CD14-positive monocyte (primary cell): Measurements from ENCODE around the gene NUDT1. TPM values are rescaled to one million over a fixed set of nuclear protein-coding genes. Genes with fewer than 3 reads are reported as not detected.
A peak's percentile ranks its signal among the peaks of the same experiment; 100 is the strongest.

Experiments used
- DNase-seq, 3 donors: peaks; one replicate each; pipeline ENCODE4 v3.0.0-alpha.2; 2011 to 2022
- H2AFZ ChIP-seq: 2 replicates; pipeline ENCODE4 v1.6.0; 2012; ENCODE audit warnings: mild to moderate bottlenecking, low read depth, low read length, inconsistent platforms; ENCODE audit not compliant: insufficient read depth, poor library complexity, severe bottlenecking
- H3K27ac ChIP-seq, 2 donors: 1 replicate in 1 of 2; 2 replicates in 1 of 2; pipeline ENCODE4 v1.5.1; 2012 to 2013; ENCODE audit warnings: low read length in 2 of 2, control low read depth in 1 of 2, inconsistent platforms in 1 of 2, low read depth in 1 of 2, mild to moderate bottlenecking in 1 of 2
- H3K27me3 ChIP-seq, 2 donors: one replicate each; pipeline versions ENCODE4 v1.6.0 to v1.6.1; 2011 to 2013; ENCODE audit warnings: low read length in 2 of 2; ENCODE audit not compliant: control insufficient read depth in 2 of 2, insufficient read depth in 2 of 2
- H3K36me3 ChIP-seq, 2 donors: replicated peaks in 1 of 2; 1 replicate in 1 of 2; 2 replicates in 1 of 2; pipeline versions ENCODE4 v1.5.1 to v1.6.1; 2012 to 2013; ENCODE audit warnings: low read length in 2 of 2, control low read depth in 1 of 2, inconsistent platforms in 1 of 2, mild to moderate bottlenecking in 1 of 2; ENCODE audit not compliant: insufficient read depth in 2 of 2, control insufficient read depth in 1 of 2
- H3K4me1 ChIP-seq, 2 donors: 1 replicate in 1 of 2; 2 replicates in 1 of 2; pipeline versions ENCODE4 v1.5.1 to v1.6.1; 2012 to 2013; ENCODE audit warnings: low read length in 2 of 2, control low read depth in 1 of 2, inconsistent platforms in 1 of 2, mild to moderate bottlenecking in 1 of 2, moderate library complexity in 1 of 2; ENCODE audit not compliant: insufficient read depth in 2 of 2, control insufficient read depth in 1 of 2
- H3K4me2 ChIP-seq: replicated peaks from 2 replicates; pipeline ENCODE3; 2012; ENCODE audit warnings: low read length, moderate library complexity, mild to moderate bottlenecking; ENCODE audit not compliant: poor library complexity, severe bottlenecking; ENCODE audit errors: extremely low read depth
- H3K4me3 ChIP-seq, 3 experiments: fragments of 200-600 bp in 1 of 3; sonication (generic) in 1 of 3; replicated peaks in 1 of 3; 1 replicate in 2 of 3; 2 replicates in 1 of 3; pipeline ENCODE4 v1.5.1; 2011 to 2013; ENCODE audit warnings: low read length in 3 of 3, mild to moderate bottlenecking in 3 of 3, control low read depth in 2 of 3, low read depth in 2 of 3, inconsistent platforms in 1 of 3, moderate library complexity in 1 of 3
- H3K79me2 ChIP-seq: 2 replicates; pipeline ENCODE4 v1.6.0; 2012; ENCODE audit warnings: mild to moderate bottlenecking, control low read depth, inconsistent platforms, low read length, moderate library complexity; ENCODE audit not compliant: insufficient read depth
- H3K9ac ChIP-seq: 2 replicates; pipeline ENCODE4 v1.6.0; 2017; ENCODE audit warnings: low read length, mild to moderate bottlenecking; ENCODE audit not compliant: insufficient read depth, poor library complexity, severe bottlenecking
- H3K9me3 ChIP-seq, 2 donors: replicated peaks in 1 of 2; 1 replicate in 1 of 2; 2 replicates in 1 of 2; pipeline versions ENCODE4 v1.5.1 to v1.6.1; 2012 to 2013; ENCODE audit warnings: low read length in 2 of 2, control low read depth in 1 of 2; ENCODE audit not compliant: control insufficient read depth in 1 of 2, insufficient read depth in 1 of 2
- H4K20me1 ChIP-seq: 2 replicates; pipeline ENCODE4 v1.6.0; 2012; ENCODE audit warnings: mild to moderate bottlenecking, low read length, control low read depth, moderate library complexity; ENCODE audit not compliant: insufficient read depth
- H3K27ac Mint-ChIP-seq, 7 donors: one replicate each; pipeline ENCODE4 v1.8.0; 2020; ENCODE audit warnings: mild to moderate bottlenecking in 7 of 7, mixed read lengths in 7 of 7, moderate library complexity in 6 of 7, inconsistent platforms in 2 of 7
- H3K27me3 Mint-ChIP-seq, 3 donors: one replicate each; pipeline ENCODE4 v1.8.0; 2021 to 2022; ENCODE audit warnings: low read depth in 3 of 3, mild to moderate bottlenecking in 3 of 3, mixed read lengths in 3 of 3, moderate library complexity in 3 of 3, inconsistent platforms in 1 of 3
- H3K36me3 Mint-ChIP-seq, 2 donors: one replicate each; pipeline ENCODE4 v1.8.0; 2020; ENCODE audit warnings: mixed read lengths in 2 of 2, inconsistent platforms in 1 of 2, mild to moderate bottlenecking in 1 of 2
- H3K4me1 Mint-ChIP-seq: one replicate; pipeline ENCODE4 v1.8.0; 2020; ENCODE audit warnings: mild to moderate bottlenecking, mixed read lengths
- H3K4me3 Mint-ChIP-seq, 2 donors: one replicate each; pipeline ENCODE4 v1.8.0; 2020; ENCODE audit warnings: mild to moderate bottlenecking in 2 of 2, mixed read lengths in 2 of 2, moderate library complexity in 1 of 2
- H3K9me3 Mint-ChIP-seq, 7 donors: one replicate each; pipeline ENCODE4 v1.8.0; 2020 to 2022; ENCODE audit warnings: mixed read lengths in 7 of 7, mild to moderate bottlenecking in 6 of 7, moderate library complexity in 6 of 7, inconsistent platforms in 2 of 7
- CTCF ChIP-seq: fragments of 200-600 bp; IDR thresholded peaks from one replicate; pipeline ENCODE4 v1.8.0; 2022; ENCODE audit warnings: antibody characterized with exemption, mild to moderate bottlenecking
- WGBS: methylation state at CpG from one replicate; pipeline ENCODE4 v1.1.5; 2013; ENCODE audit warnings: missing lambda C conversion rate; ENCODE audit not compliant: insufficient coverage; 5-methylcytosine and 5-hydroxymethylcytosine counted together
- intact Hi-C, 2 donors: fragments of 100-400 bp; cut with micrococcal nuclease; formaldehyde crosslinking; loops; one replicate each; pipeline versions ENCODE4 v1.15.0 to v1.15.1; 2023
- polyA plus RNA-seq, 3 donors: library from polyadenylated mRNA; depleted of rRNA in 1 of 3; unstranded in 2 of 3; stranded (reverse) in 1 of 3; fragments of 300-500 nt in 2 of 3; fragments of >200 nt in 1 of 3; fragmentation: Illumina TruSeq in 2 of 3; gene quantifications; 1 replicate in 2 of 3; 2 replicates in 1 of 3; pipeline ENCODE4 v1.2.3, GENCODE V29; 2012 to 2021

The NUDT1 gene
- polyA plus RNA-seq, 3 donors, result 19.6 to 42.6 (median 40.8) TPM

- Histone ChIP-seq H3K4me1 (peaks cover 13 to 24% of the 10 kb centered on the region in 2 donors), H3K4me3 (no peak overlapping the region), H3K79me2 (peaks cover 45% of the 10 kb centered on the region), H3K9me3 (no peaks in the 10 kb centered on the region), H3K4me2 (no peak overlapping the region), H4K20me1 (peaks cover 23% of the 10 kb centered on the region), H3K27ac (no peak overlapping the region), H3K27me3 (no peaks in the 10 kb centered on the region), H2AFZ (no peak overlapping the region), H3K36me3 (peaks cover 50 to 64% of the 10 kb centered on the region in 2 donors), H3K9ac (no peak overlapping the region)
- WGBS, result 100% methylated on average over 6 of the region's 8 CpGs
- H3K27me3 Mint-ChIP-seq, result no peaks in the 10 kb centered on the region
- no peak overlapping the region for H3K4me3 Mint-ChIP-seq
- DNase-seq, result no peak
- peaks cover 0 to 2% (median 0%) of the 10 kb centered on the region in 7 donors for H3K9me3 Mint-ChIP-seq
- H3K36me3 Mint-ChIP-seq, result peaks cover 54 to 63% of the 10 kb centered on the region in 2 donors
- H3K4me1 Mint-ChIP-seq, result peaks cover 29% of the 10 kb centered on the region
- intact Hi-C loops, result no loop called here
- H3K27ac Mint-ChIP-seq, result peak overlapping the region in 1 of 7 donors; percentile 24
- no peak for TF ChIP-seq CTCF
Measured at GRCh38 chr7:2228921-2229320, 13.1 kb upstream of the NUDT1 start.

- Mint-ChIP-seq H3K27ac (peak overlapping the region in 1 of 7 donors; percentile 67), H3K27me3 (no peaks in the 10 kb centered on the region), H3K36me3 (peaks cover 52 to 61% of the 10 kb centered on the region in 2 donors), H3K9me3 (peaks cover 0 to 2% (median 0%) of the 10 kb centered on the region in 7 donors), H3K4me1 (peaks cover 29% of the 10 kb centered on the region), H3K4me3 (no peak overlapping the region)
- peaks cover 45% of the 10 kb centered on the region for H3K79me2 ChIP-seq
- H3K9me3 ChIP-seq, result no peaks in the 10 kb centered on the region
- peaks cover 23% of the 10 kb centered on the region for H4K20me1 ChIP-seq
- no peak overlapping the region for H3K4me3 ChIP-seq
- no peak overlapping the region for H3K4me2 ChIP-seq
- H2AFZ ChIP-seq, result no peak overlapping the region
- TF ChIP-seq CTCF, result no peak
- H3K27ac ChIP-seq, result no peak overlapping the region
- no peak for DNase-seq
- intact Hi-C loops, result no loop called here
- no peaks in the 10 kb centered on the region for H3K27me3 ChIP-seq
- 97% methylated on average over 6 of the region's 7 CpGs for WGBS
- H3K9ac ChIP-seq, result no peak overlapping the region
- H3K4me1 ChIP-seq, result peaks cover 13 to 24% of the 10 kb centered on the region in 2 donors
- peaks cover 49 to 64% of the 10 kb centered on the region in 2 donors for H3K36me3 ChIP-seq
Measured at GRCh38 chr7:2229467-2229866, 12.6 kb upstream of the NUDT1 start.
